Hepatocyte (in vitro differentiated cells): Measurements from ENCODE around the gene TRAF1. TPM values are rescaled to one million over a fixed set of nuclear protein-coding genes. Genes with fewer than 3 reads are reported as not detected.

Source experiments
- DNase-seq: peaks from one replicate; pipeline ENCODE4 v3.0.0-alpha.2; 2016; ENCODE audit warnings: low spot score
- H2AFZ ChIP-seq: fragments of 200-600 bp; sonication (generic); 2 replicates; pipeline ENCODE4 v1.6.0; 2016; ENCODE audit warnings: antibody characterized with exemption, mild to moderate bottlenecking
- H3K27ac ChIP-seq: fragments of 200-600 bp; sonication (generic); 2 replicates; pipeline ENCODE4 v1.5.1; 2016; ENCODE audit warnings: mild to moderate bottlenecking
- H3K27me3 ChIP-seq: fragments of 200-600 bp; sonication (generic); 2 replicates; pipeline ENCODE4 v1.6.1; 2016
- H3K36me3 ChIP-seq: fragments of 200-600 bp; sonication (generic); replicated peaks from 2 replicates; pipeline ENCODE4 v1.5.1; 2016; ENCODE audit warnings: low read depth; ENCODE audit not compliant: insufficient read depth
- H3K4me1 ChIP-seq: fragments of 200-600 bp; sonication (generic); 2 replicates; pipeline ENCODE4 v1.5.1; 2016; ENCODE audit warnings: mild to moderate bottlenecking, moderate library complexity; ENCODE audit not compliant: insufficient read depth
- H3K4me2 ChIP-seq: fragments of 200-600 bp; sonication (generic); 2 replicates; pipeline ENCODE4 v1.6.0; 2016
- H3K4me3 ChIP-seq: fragments of 200-600 bp; sonication (generic); 2 replicates; pipeline ENCODE4 v1.5.1; 2016; ENCODE audit warnings: mild to moderate bottlenecking
- H3K79me2 ChIP-seq: fragments of 200-600 bp; sonication (generic); 2 replicates; pipeline ENCODE4 v1.6.0; 2017; ENCODE audit warnings: mild to moderate bottlenecking
- H3K9me2 ChIP-seq: fragments of 200-600 bp; sonication (generic); replicated peaks from 2 replicates; pipeline ENCODE4 v1.6.0; 2017; ENCODE audit warnings: mild to moderate bottlenecking; ENCODE audit not compliant: insufficient read depth
- H3K9me3 ChIP-seq: fragments of 200-600 bp; sonication (generic); 2 replicates; pipeline ENCODE4 v1.5.1; 2016; ENCODE audit warnings: low read depth, mild to moderate bottlenecking
- H4K20me1 ChIP-seq: fragments of 200-600 bp; sonication (generic); 2 replicates; pipeline ENCODE4 v1.6.0; 2016; ENCODE audit warnings: mild to moderate bottlenecking; ENCODE audit not compliant: insufficient read depth, poor library complexity, severe bottlenecking
- EZH2 ChIP-seq: fragments of 200-600 bp; sonication (generic); IDR thresholded peaks from 2 replicates; pipeline ENCODE4 v1.6.1; 2016; ENCODE audit warnings: antibody characterized with exemption, mild to moderate bottlenecking, borderline replicate concordance
- EZH2phosphoT487 ChIP-seq: fragments of 200-600 bp; sonication (generic); IDR thresholded peaks from one replicate; pipeline ENCODE4 v1.6.1; 2018; ENCODE audit warnings: antibody characterized with exemption, mild to moderate bottlenecking, low read depth, moderate library complexity; ENCODE audit not compliant: unreplicated experiment, severe bottlenecking
- WGBS: methylation state at CpG from one replicate; pipeline ENCODE4 v1.1.6; 2016; ENCODE audit warnings: low lambda C conversion rate; ENCODE audit errors: missing lambda C conversion rate; 5-methylcytosine and 5-hydroxymethylcytosine counted together
- polyA plus RNA-seq: library from polyadenylated mRNA; unstranded; fragments of >200 nt; fragmentation: Nextera tagmentation; extraction: Ambion mirVana; gene quantifications from 2 replicates; pipeline ENCODE4 v1.2.1, GENCODE V29; 2016
- total RNA-seq: library from RNA; depleted of rRNA; stranded (reverse); fragments of >200 nt; gene quantifications from 2 replicates; pipeline ENCODE4 v1.2.3, GENCODE V29; 2014
- TF ChIP-seq, protein P1 (sequence below): fragments of 200-600 bp; sonication (generic); IDR thresholded peaks from 2 replicates; pipeline ENCODE4 v1.5.1; 2016; ENCODE audit warnings: antibody characterized with exemption, mild to moderate bottlenecking; ENCODE audit not compliant: poor library complexity

TRAF1 gene
- total and polyA plus RNA-seq, 2 experiments from 2014 or later, result 2.2 to 4.0 TPM

DNA sequence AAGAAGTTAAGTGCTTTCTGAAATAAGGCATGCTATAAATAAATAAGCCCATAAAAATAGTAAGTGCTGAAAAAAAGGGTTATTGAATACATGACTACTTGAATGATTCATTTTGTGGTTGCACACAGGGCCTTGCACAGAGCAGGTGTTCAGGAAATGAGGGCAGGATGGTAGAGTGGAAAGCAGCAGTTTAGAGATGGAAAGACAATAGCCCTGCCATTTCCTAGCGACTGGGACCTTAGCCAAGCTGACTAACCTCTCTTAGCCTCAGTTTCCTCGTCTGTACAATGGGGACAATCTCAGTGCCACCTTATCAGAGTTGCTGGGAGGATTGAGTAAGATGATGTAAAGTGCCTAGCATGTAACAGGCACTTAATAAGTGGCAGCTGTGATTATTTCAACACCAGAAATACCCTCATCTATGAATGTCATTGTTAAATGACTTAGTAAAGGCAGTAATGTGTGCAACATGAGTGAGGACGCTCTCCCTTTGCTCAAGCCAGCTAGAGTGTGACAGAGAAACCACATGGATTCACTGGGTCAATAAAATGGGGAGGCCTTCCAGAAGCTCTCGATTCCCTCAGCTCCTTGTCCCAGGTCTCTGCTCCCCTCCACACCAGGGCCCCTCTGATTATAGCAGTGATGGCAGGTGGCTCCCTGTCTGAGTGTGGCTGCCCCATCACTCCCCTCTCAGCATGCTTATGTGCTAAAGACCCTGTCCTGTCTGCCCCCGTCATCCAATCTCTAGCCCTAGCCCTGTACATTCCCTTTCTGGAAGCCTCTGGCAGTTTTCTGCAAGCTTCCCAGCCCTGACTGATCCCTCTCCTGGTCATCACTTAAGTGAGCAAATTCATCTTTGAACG is 33.6 kb downstream of the TRAF1 start:
- Histone ChIP-seq H3K36me3 (no peaks in the 10 kb centered on the region), H3K27me3 (peaks cover 6% of the 10 kb centered on the region), H3K27ac (peak overlapping the region; percentile 87), H3K4me2 (no peak overlapping the region), H3K4me1 (peaks cover 22% of the 10 kb centered on the region), H3K4me3 (no peak overlapping the region), H3K79me2 (no peaks in the 10 kb centered on the region), H2AFZ (no peak overlapping the region), H3K9me2 (no peaks in the 10 kb centered on the region), H3K9me3 (no peaks in the 10 kb centered on the region), H4K20me1 (no peaks in the 10 kb centered on the region)
- 76% methylated on average over 6 of the region's 6 CpGs for WGBS
- DNase-seq, result no peak
- TF ChIP-seq EZH2 (no peak), EZH2phosphoT487 (no peak)
- TF ChIP-seq, protein P1, sequence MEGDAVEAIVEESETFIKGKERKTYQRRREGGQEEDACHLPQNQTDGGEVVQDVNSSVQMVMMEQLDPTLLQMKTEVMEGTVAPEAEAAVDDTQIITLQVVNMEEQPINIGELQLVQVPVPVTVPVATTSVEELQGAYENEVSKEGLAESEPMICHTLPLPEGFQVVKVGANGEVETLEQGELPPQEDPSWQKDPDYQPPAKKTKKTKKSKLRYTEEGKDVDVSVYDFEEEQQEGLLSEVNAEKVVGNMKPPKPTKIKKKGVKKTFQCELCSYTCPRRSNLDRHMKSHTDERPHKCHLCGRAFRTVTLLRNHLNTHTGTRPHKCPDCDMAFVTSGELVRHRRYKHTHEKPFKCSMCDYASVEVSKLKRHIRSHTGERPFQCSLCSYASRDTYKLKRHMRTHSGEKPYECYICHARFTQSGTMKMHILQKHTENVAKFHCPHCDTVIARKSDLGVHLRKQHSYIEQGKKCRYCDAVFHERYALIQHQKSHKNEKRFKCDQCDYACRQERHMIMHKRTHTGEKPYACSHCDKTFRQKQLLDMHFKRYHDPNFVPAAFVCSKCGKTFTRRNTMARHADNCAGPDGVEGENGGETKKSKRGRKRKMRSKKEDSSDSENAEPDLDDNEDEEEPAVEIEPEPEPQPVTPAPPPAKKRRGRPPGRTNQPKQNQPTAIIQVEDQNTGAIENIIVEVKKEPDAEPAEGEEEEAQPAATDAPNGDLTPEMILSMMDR, result no peak

DNA sequence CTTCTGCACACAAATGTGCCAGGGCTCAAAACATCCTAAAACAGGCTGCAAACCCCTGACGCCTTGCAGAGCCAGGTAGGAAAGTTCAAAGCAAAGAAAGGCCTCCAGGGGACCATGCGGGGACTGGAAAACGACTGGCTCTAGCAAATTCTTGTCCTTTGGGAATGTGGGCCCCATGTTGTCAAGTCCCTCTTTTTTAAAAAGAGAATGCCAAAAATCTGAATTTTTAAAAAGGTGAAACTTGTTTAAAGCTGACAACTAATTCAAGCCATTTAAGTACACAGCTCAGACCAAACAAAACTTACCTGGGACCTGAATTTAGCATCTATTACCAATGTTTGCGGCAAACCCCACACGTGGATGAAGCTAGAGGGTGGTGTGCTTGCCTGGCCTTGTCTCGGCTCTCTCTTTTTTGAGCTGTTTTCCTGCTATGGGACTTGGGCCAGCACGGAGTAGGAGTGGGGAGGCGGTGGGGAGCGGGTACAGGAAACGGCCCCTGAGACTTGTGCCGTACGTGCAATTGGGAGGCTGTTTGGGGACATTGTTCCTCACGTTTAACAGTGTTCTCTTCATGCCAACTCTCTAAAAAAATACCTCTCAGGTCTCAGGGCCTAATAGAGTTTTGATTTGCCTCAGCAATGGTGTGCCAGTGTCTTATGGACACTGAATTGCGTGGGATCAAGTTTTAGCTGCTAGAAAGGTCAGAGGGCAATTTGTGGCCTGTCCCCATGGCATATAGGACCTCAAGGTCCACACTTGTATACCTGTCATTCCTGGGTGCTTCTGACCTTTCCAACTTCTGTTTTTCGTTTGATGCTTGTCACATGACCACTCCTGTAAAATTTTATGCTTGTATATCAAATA is 34.5 kb downstream of the TRAF1 start:
- WGBS, result 56% methylated on average over 15 of the region's 15 CpGs

DNA sequence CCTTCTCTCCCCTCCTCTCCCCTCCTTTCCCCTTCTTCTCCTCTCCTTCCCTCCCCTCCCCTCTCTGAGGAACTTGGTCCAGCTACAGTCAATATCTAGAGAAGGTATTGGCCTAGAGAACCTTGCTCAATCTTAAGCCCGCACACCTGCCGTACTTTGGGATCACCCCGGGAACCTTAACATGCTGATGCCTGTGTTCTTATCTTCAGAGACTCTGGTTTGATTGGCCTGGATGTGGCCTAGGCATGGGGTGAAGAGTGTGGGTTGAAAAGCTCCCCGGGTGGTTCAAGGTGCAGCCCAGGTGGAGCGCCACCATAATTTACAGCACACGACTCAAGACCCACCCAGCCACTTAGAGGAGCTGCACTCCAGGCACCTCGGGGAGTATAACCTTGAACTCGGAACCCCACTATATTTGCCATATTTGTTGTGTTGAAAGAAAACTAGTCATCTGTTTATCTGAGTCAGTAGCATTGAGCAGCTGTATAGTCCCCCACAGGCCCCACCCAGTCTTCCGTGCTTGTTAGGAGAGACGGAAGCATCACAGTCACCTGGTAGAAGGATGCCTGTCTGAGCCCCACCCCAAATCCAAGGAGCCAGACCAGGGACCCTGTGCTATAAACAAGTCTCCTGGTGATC is 35.2 kb downstream of the TRAF1 start:
- H4K20me1 ChIP-seq, result no peaks in the 10 kb centered on the region
- H3K9me2 ChIP-seq, result no peaks in the 10 kb centered on the region
- peaks cover 24% of the 10 kb centered on the region for H3K4me1 ChIP-seq
- no peak overlapping the region for H3K4me3 ChIP-seq
- no peaks in the 10 kb centered on the region for H3K36me3 ChIP-seq
- H3K27me3 ChIP-seq, result peaks cover 6% of the 10 kb centered on the region
- TF ChIP-seq, protein P1, result no peak
- TF ChIP-seq EZH2 (no peak), EZH2phosphoT487 (no peak)
- H3K79me2 ChIP-seq, result no peaks in the 10 kb centered on the region
- H3K9me3 ChIP-seq, result no peaks in the 10 kb centered on the region
- no peak overlapping the region for H3K4me2 ChIP-seq
- no peak for DNase-seq
- 79% methylated on average over 10 of the region's 10 CpGs for WGBS
- no peak overlapping the region for H2AFZ ChIP-seq
- H3K27ac ChIP-seq, result peak overlapping the region; percentile 87

More for the DNA sequence above, 34.5 kb downstream of the TRAF1 start:
- H3K4me2 ChIP-seq, result no peak overlapping the region
- H2AFZ ChIP-seq, result no peak overlapping the region
- peaks cover 6% of the 10 kb centered on the region for H3K27me3 ChIP-seq
- H3K4me1 ChIP-seq, result peaks cover 22% of the 10 kb centered on the region
- peak overlapping the region; percentile 87 for H3K27ac ChIP-seq
- no peaks in the 10 kb centered on the region for H3K9me2 ChIP-seq
- H3K4me3 ChIP-seq, result no peak overlapping the region
- no peak for DNase-seq
- no peaks in the 10 kb centered on the region for H3K79me2 ChIP-seq
- no peak for TF ChIP-seq EZH2phosphoT487
- TF ChIP-seq, protein P1, result no peak
- no peak for TF ChIP-seq EZH2
- H4K20me1 ChIP-seq, result no peaks in the 10 kb centered on the region
- H3K9me3 ChIP-seq, result no peaks in the 10 kb centered on the region
- no peaks in the 10 kb centered on the region for H3K36me3 ChIP-seq
